ENCODE data around the gene ZYX.

Gene ZYX

DNA sequence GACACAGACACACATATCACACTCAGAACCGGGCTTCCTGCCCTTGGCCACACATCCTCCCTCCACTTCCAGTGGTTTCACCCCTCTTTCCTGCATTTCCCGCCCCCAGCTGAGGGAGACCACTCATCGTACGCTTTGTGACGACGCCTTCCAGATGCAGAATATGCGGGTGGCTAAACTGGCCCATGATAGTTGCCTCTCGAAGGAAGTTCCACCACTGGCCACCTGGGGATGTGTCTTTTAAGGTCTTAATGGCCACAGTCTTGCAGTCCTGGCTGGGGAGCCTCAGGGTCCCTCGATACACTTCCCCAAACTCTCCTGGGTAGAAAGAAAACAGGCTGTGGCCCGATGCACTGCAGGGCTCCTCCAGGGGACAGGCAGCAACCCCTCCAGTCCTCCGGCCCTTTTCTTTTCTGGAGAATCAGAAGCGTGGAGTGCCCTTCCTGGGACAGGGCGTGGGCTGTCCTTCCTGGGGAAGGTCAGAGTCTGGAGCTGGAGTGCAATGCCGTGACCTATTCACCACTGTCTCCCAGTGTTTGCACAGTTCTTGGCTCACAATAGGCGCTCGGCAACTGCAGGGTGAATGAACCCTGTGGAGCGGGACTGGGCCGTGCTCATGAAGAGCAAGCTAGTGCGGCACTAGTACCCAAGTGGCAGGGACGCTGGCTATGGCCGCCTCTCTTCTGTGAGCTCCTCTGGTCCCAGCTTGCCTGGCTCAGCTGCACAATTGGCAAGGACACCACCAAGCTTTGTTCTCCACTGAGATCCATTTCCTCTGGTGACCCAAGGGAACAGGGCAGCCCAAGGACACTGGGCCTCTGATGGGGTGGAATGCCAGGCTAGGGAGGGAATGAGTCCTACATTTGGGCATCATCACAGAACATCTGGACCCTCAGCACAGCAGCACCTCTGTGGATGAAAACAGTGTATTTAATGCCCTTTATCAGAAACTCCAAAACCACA lies 14.3 kb downstream of the ZYX start:
- H3K27ac ChIP-seq (ENCODE audit: low read depth, low read length): no peak overlapping the region
- no peaks in the 10 kb centered on the region for H3K9me3 ChIP-seq (ENCODE audit: insufficient read depth, low read length)
- H3K9ac ChIP-seq (ENCODE audit: low read length): no peak overlapping the region
- H3F3A ChIP-seq (ENCODE audit: insufficient read depth): no peaks in the 10 kb centered on the region
- H3K36me3 ChIP-seq (ENCODE audit: low read length): no peaks in the 10 kb centered on the region
- TF ChIP-seq, protein P1, sequence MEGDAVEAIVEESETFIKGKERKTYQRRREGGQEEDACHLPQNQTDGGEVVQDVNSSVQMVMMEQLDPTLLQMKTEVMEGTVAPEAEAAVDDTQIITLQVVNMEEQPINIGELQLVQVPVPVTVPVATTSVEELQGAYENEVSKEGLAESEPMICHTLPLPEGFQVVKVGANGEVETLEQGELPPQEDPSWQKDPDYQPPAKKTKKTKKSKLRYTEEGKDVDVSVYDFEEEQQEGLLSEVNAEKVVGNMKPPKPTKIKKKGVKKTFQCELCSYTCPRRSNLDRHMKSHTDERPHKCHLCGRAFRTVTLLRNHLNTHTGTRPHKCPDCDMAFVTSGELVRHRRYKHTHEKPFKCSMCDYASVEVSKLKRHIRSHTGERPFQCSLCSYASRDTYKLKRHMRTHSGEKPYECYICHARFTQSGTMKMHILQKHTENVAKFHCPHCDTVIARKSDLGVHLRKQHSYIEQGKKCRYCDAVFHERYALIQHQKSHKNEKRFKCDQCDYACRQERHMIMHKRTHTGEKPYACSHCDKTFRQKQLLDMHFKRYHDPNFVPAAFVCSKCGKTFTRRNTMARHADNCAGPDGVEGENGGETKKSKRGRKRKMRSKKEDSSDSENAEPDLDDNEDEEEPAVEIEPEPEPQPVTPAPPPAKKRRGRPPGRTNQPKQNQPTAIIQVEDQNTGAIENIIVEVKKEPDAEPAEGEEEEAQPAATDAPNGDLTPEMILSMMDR (IDR thresholded peaks at IDR 0.05; ENCODE audit: insufficient read depth, low read length, poor library complexity, severe bottlenecking): no peak
- no peak overlapping the region for H2AFZ ChIP-seq (ENCODE audit: low read depth, low read length, severe bottlenecking)
- no peak overlapping the region for H3K4me2 ChIP-seq (ENCODE audit: low read depth, low read length, poor library complexity, severe bottlenecking)
- H3K4me3 ChIP-seq (ENCODE audit: insufficient read depth, low read length, poor library complexity, severe bottlenecking): no peak overlapping the region
- no peaks in the 10 kb centered on the region for H3K9me2 ChIP-seq (replicated peaks; ENCODE audit: insufficient read depth, low read length)
- H3K79me2 ChIP-seq (ENCODE audit: insufficient read depth, low read length): no peaks in the 10 kb centered on the region
- H3K27me3 ChIP-seq (ENCODE audit: low read length): no peaks in the 10 kb centered on the region
- no peaks in the 10 kb centered on the region for H4K20me1 ChIP-seq (ENCODE audit: low read depth, low read length)

DNA sequence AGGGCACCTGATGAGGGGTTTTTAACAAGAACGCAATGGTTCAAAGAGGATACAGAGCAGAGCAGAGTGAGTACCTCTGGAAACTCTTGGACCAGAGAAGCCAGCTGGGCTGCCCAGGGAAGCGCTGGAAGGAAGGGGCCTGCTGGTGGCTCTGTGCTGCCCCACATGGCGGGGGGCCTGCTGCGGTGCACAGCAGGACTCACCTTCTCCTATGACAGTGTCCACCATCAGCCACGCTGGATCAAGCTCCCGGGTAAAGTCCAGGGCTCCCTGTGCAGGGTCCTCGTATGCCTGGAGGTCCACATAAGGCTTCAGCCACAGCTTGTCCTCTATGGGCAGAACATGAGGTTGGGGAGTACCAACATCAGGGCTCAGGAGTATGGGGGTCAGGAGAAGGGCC lies 15.0 kb downstream of the ZYX start:
- H3K9ac ChIP-seq (ENCODE audit: low read length): no peak overlapping the region

DNA sequence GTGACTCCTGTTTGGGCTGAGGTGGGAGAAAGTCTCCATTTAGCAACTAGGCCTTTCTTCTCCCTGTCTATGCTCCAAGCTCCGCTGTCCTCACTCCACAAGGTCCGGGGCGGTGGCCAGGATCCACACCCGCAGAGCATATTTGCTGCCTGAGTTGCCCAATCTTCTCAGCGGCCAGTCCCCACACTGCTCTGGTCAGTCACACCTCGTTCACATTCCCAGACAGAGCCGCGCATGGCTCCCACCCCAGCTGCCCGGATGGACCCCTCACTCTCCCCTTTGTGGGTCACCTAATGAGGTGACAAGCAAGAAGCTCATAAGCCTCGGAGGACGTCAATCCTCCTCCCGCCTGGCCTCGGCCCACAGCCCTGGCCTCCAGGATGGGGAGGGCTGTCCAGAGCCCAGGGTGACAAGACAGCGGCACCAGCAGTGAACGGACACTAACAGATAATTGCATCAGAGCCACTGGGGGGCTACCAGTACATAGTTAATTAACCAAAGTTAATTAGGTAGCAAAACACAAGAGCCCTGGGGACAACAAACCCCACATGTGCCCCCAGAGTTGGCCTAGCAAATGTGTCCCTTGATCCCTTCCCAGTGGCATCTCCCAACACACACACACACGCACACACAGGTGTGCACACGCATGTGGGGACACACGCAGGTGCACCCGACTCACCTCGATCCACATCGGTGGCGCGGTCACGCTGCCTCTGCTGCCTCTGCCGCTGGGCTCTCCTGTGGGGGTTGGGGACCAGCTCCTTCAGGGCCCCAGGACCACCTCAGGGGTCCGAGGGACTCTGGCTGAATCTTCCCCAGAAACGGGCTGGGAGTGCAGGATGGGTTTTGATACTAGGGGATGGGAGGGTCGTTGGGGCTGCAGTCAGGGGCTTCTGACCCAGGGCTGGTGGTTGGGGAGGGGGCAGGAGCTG lies 15.7 kb downstream of the ZYX start:
- Histone ChIP-seq H3K9me2 (replicated peaks; ENCODE audit: insufficient read depth, low read length) (no peaks in the 10 kb centered on the region), H4K20me1 (ENCODE audit: low read depth, low read length) (no peaks in the 10 kb centered on the region), H3K9me3 (ENCODE audit: insufficient read depth, low read length) (no peaks in the 10 kb centered on the region), H3K27me3 (ENCODE audit: low read length) (no peaks in the 10 kb centered on the region), H3K4me2 (ENCODE audit: low read depth, low read length, poor library complexity, severe bottlenecking) (no peak overlapping the region), H3K9ac (ENCODE audit: low read length) (no peak overlapping the region), H3K4me3 (ENCODE audit: insufficient read depth, low read length, poor library complexity, severe bottlenecking) (no peak overlapping the region), H2AFZ (ENCODE audit: low read depth, low read length, severe bottlenecking) (no peak overlapping the region), H3F3A (ENCODE audit: insufficient read depth) (no peaks in the 10 kb centered on the region), H3K36me3 (ENCODE audit: low read length) (no peaks in the 10 kb centered on the region), H3K27ac (ENCODE audit: low read depth, low read length) (no peak overlapping the region), H3K79me2 (ENCODE audit: insufficient read depth, low read length) (no peaks in the 10 kb centered on the region)
- TF ChIP-seq EZH2phosphoT487 (conservative IDR thresholded peaks at IDR 0.05; ENCODE audit: low read length): no peak
- TF ChIP-seq, protein P1 (IDR thresholded peaks at IDR 0.05; ENCODE audit: insufficient read depth, low read length, poor library complexity, severe bottlenecking): no peak

More for the DNA sequence above, 15.0 kb downstream of the ZYX start:
- Histone ChIP-seq H3K36me3 (ENCODE audit: low read length) (no peaks in the 10 kb centered on the region), H3K9me2 (replicated peaks; ENCODE audit: insufficient read depth, low read length) (no peaks in the 10 kb centered on the region), H3K27me3 (ENCODE audit: low read length) (no peaks in the 10 kb centered on the region), H3K27ac (ENCODE audit: low read depth, low read length) (no peak overlapping the region), H3K79me2 (ENCODE audit: insufficient read depth, low read length) (no peaks in the 10 kb centered on the region), H2AFZ (ENCODE audit: low read depth, low read length, severe bottlenecking) (no peak overlapping the region), H3K4me3 (ENCODE audit: insufficient read depth, low read length, poor library complexity, severe bottlenecking) (no peak overlapping the region), H3K4me2 (ENCODE audit: low read depth, low read length, poor library complexity, severe bottlenecking) (no peak overlapping the region), H3F3A (ENCODE audit: insufficient read depth) (no peaks in the 10 kb centered on the region), H3K9me3 (ENCODE audit: insufficient read depth, low read length) (no peaks in the 10 kb centered on the region), H4K20me1 (ENCODE audit: low read depth, low read length) (no peaks in the 10 kb centered on the region)
- TF ChIP-seq, protein P1 (IDR thresholded peaks at IDR 0.05; ENCODE audit: insufficient read depth, low read length, poor library complexity, severe bottlenecking): no peak
- TF ChIP-seq EZH2phosphoT487 (conservative IDR thresholded peaks at IDR 0.05; ENCODE audit: low read length): no peak

Measured in SU-DHL-6 (cell line).